ENCODE data around the gene SCEL. TPM values are rescaled to one million over a fixed set of nuclear protein-coding genes. Genes with fewer than 3 reads are reported as not detected.

Gene SCEL
- total and polyA plus RNA-seq, 2 of the 8 experiments (the other 6 are each of a cell fraction or from before 2014, with no cell fraction given): not detected

GRCh38 chr13:77529501-77529840, 6.0 kb upstream of the SCEL start:
- no peak overlapping the region for H2AFZ ChIP-seq (ENCODE audit: low read length)
- no peaks in the 10 kb centered on the region for H3K23me2 ChIP-seq (ENCODE audit: low read depth, low read length)
- no peaks in the 10 kb centered on the region for H3K36me3 ChIP-seq (ENCODE audit: control insufficient read depth in 2 of 4, insufficient read depth in 4 of 4, low read length in 3 of 4)
- H3K4me3 ChIP-seq (ENCODE audit: extremely low read depth in 1 of 4, insufficient read depth in 2 of 4, low read depth in 3 of 4, low read length in 4 of 4): no peak overlapping the region
- no peaks in the 10 kb centered on the region for H3K4me1 ChIP-seq (replicated peaks in 1 of 4; ENCODE audit: control insufficient read depth in 3 of 4, insufficient read depth in 4 of 4, low read length in 3 of 4)
- 94% methylated on average over 4 of the region's 4 CpGs; no CpG with 5 or more reads in 1 of the 2 experiments for WGBS, 2 experiments (ENCODE audit: extremely low coverage in 1 of 2, insufficient coverage in 1 of 2, insufficient read length in 1 of 2, insufficient replicate concordance in 2 of 2, low coverage in 1 of 2, low lambda C conversion rate in 2 of 2, missing lambda C conversion rate in 1 of 2)
- no peak overlapping the region for H3K14ac ChIP-seq (ENCODE audit: insufficient read length)
- H3K9ac ChIP-seq (replicated peaks in 1 of 4; ENCODE audit: extremely low read depth in 1 of 4, low read depth in 3 of 4, low read length in 3 of 4): no peak overlapping the region
- no peak overlapping the region for H4K5ac ChIP-seq (ENCODE audit: insufficient read length, low read depth, low read length)
- H3K23ac ChIP-seq (ENCODE audit: insufficient read length): no peak overlapping the region
- no peak overlapping the region for H3K4me2 ChIP-seq (ENCODE audit: insufficient read depth in 1 of 2, low read depth in 2 of 2, low read length in 2 of 2)
- no peak overlapping the region for H2AK5ac ChIP-seq (ENCODE audit: low read depth, low read length)
- H2BK15ac ChIP-seq (ENCODE audit: low read length): no peak overlapping the region
- H4K91ac ChIP-seq (replicated peaks; ENCODE audit: insufficient read length, low read length): no peak overlapping the region
- H2BK20ac ChIP-seq (ENCODE audit: low read length): no peak overlapping the region
- no peak overlapping the region for H3K18ac ChIP-seq (ENCODE audit: extremely low read depth, low read length)
- no peak overlapping the region for H2BK12ac ChIP-seq (ENCODE audit: low read depth, low read length)
- DNase-seq (ENCODE audit: low read depth in 1 of 2, low spot score in 2 of 2): no peak
- H4K20me1 ChIP-seq (replicated peaks in 1 of 2; ENCODE audit: control insufficient read depth in 1 of 2, insufficient read depth in 2 of 2, low read length in 2 of 2): no peaks in the 10 kb centered on the region
- no peaks in the 10 kb centered on the region for H3K9me3 ChIP-seq (ENCODE audit: insufficient read depth in 2 of 2, low read depth in 1 of 2, low read length in 1 of 2)
- H3K79me1 ChIP-seq (ENCODE audit: low read depth, low read length): no peaks in the 10 kb centered on the region
- ChIA-PET POLR2A (ENCODE audit: partially characterized antibody) (interaction anchor here (1.1 kb wide), 1 partner anchor 52 kb away, joined by 3 read pairs; no protein-coding TSS in a partner anchor), CTCF (ENCODE audit: partially characterized antibody) (interaction anchor here (1.1 to 1.3 kb wide), 2 partner anchors 51 to 549 kb away, joined by 3 to 4 read pairs; no protein-coding TSS in a partner anchor)
- H2BK5ac ChIP-seq (ENCODE audit: low read depth, low read length): no peak overlapping the region
- H3K4ac ChIP-seq (replicated peaks; ENCODE audit: insufficient read length, low read depth, low read length): no peak overlapping the region
- no peak overlapping the region for H2BK120ac ChIP-seq (replicated peaks; ENCODE audit: low read depth, low read length)
- no peak overlapping the region for H3K56ac ChIP-seq (replicated peaks; ENCODE audit: insufficient read length, low read depth, low read length)
- no peaks in the 10 kb centered on the region for H3K79me2 ChIP-seq (ENCODE audit: control insufficient read depth in 1 of 2, insufficient read depth in 2 of 2, low read length in 2 of 2)
- no peak overlapping the region for H4K8ac ChIP-seq (ENCODE audit: extremely low read depth, insufficient read depth, low read length)
- no peaks in the 10 kb centered on the region for H3K27me3 ChIP-seq (replicated peaks in 1 of 4; ENCODE audit: control insufficient read depth in 3 of 4, extremely low read depth in 1 of 4, insufficient read depth in 3 of 4, low read length in 3 of 4)
- no peak for FAIRE-seq
- H3K27ac ChIP-seq (ENCODE audit: low read depth, low read length): no peak overlapping the region
- TF ChIP-seq TBP (IDR thresholded peaks at IDR 0.05; ENCODE audit: low read depth, low read length) (no peak), YY1 (IDR thresholded peaks at IDR 0.05; ENCODE audit: low read depth, low read length) (no peak), CEBPB (IDR thresholded peaks at IDR 0.05; ENCODE audit: low read depth, low read length) (no peak), JUN (IDR thresholded peaks at IDR 0.05; ENCODE audit: low read depth, low read length) (no peak), CTBP2 (IDR thresholded peaks at IDR 0.05; ENCODE audit: borderline replicate concordance, insufficient read depth, insufficient read length, low read length) (no peak), SP1 (IDR thresholded peaks at IDR 0.05; ENCODE audit: low read depth, low read length) (no peak), ZNF274 (IDR thresholded peaks at IDR 0.05; ENCODE audit: borderline replicate concordance, extremely low read depth, low read length) (no peak), CBX5 (IDR thresholded peaks at IDR 0.05; ENCODE audit: low read depth, low read length) (no peak), EZH2 (IDR thresholded peaks at IDR 0.05; ENCODE audit: low read depth, low read length, severe bottlenecking) (no peak), KDM5A (IDR thresholded peaks at IDR 0.05; ENCODE audit: low read length) (no peak), FOSL1 (IDR thresholded peaks at IDR 0.05; ENCODE audit: insufficient read depth, low read depth, low read length) (no peak), SIX5 (IDR thresholded peaks at IDR 0.05; ENCODE audit: low read depth, low read length) (no peak), KDM4A (IDR thresholded peaks at IDR 0.05; ENCODE audit: low read depth, low read length, severe bottlenecking) (no peak), EP300 (IDR thresholded peaks at IDR 0.05; ENCODE audit: borderline replicate concordance in 1 of 2, low read depth in 2 of 2, low read length in 2 of 2) (no peak), NRF1 (IDR thresholded peaks at IDR 0.05; ENCODE audit: low read depth, low read length) (no peak)
